Measurements from ENCODE around the gene ANKRD11.
"Not testable (repeated sequence)": the region's sequence is repeated elsewhere in the genome, so short reads cannot be mapped to it uniquely, and the experiment has no call there.

The ANKRD11 gene

GRCh38 chr16:89268987-89269735, 221.2 kb downstream of the ANKRD11 start:
- no peak for DNase-seq (ENCODE audit: low read depth, low spot score)

GRCh38 chr16:89268585-89268984, 221.8 kb downstream of the ANKRD11 start:
- no peak for DNase-seq (ENCODE audit: low read depth, low spot score)

GRCh38 chr16:89267746-89268145, 222.6 kb downstream of the ANKRD11 start:
- DNase-seq (ENCODE audit: low read depth, low spot score) = not testable (repeated sequence)

GRCh38 chr16:89266521-89267134, 223.7 kb downstream of the ANKRD11 start:
- no peak for DNase-seq (ENCODE audit: low read depth, low spot score)

- no peak for DNase-seq (ENCODE audit: low read depth, low spot score)
Measured at GRCh38 chr16:89265647-89266046, 224.7 kb downstream of the ANKRD11 start.

GRCh38 chr16:89264800-89265550, 225.4 kb downstream of the ANKRD11 start:
- no peak for DNase-seq (ENCODE audit: low read depth, low spot score)

- DNase-seq (ENCODE audit: low read depth, low spot score) = no peak
Measured at GRCh38 chr16:89261691-89262563, 228.4 kb downstream of the ANKRD11 start.

- not testable (repeated sequence) for DNase-seq (ENCODE audit: low read depth, low spot score)
Measured at GRCh38 chr16:89259901-89260300, 230.5 kb downstream of the ANKRD11 start.

- DNase-seq (ENCODE audit: low read depth, low spot score) = no peak
Measured at GRCh38 chr16:89257757-89258465, 232.4 kb downstream of the ANKRD11 start.

- DNase-seq (ENCODE audit: low read depth, low spot score) = no peak
Measured at GRCh38 chr16:89257281-89257731, 233.1 kb downstream of the ANKRD11 start.

GRCh38 chr16:89256651-89257254, 233.6 kb downstream of the ANKRD11 start:
- DNase-seq (ENCODE audit: low read depth, low spot score) = no peak

GRCh38 chr16:89253548-89254287, 236.6 kb downstream of the ANKRD11 start:
- no peak for DNase-seq (ENCODE audit: low read depth, low spot score)

- DNase-seq (ENCODE audit: low read depth, low spot score) = no peak
Measured at GRCh38 chr16:89248196-89248982, 242.0 kb downstream of the ANKRD11 start.

GRCh38 chr16:89247734-89248075, 242.7 kb downstream of the ANKRD11 start:
- DNase-seq (ENCODE audit: low read depth, low spot score) = not testable (repeated sequence)

- no peak for DNase-seq (ENCODE audit: low read depth, low spot score)
Measured at GRCh38 chr16:89246903-89247733, 243.2 kb downstream of the ANKRD11 start.

GRCh38 chr16:89246383-89246902, 243.9 kb downstream of the ANKRD11 start:
- no peak for DNase-seq (ENCODE audit: low read depth, low spot score)

GRCh38 chr16:89244754-89245153, 245.6 kb downstream of the ANKRD11 start:
- DNase-seq (ENCODE audit: low read depth, low spot score) = no peak

- not testable (repeated sequence) for DNase-seq (ENCODE audit: low read depth, low spot score)
Measured at GRCh38 chr16:89244264-89244663, 246.1 kb downstream of the ANKRD11 start.

All from iPS DF 19.7 (cell line).